Breast epithelium (tissue), 4 donors: ENCODE measurements around the gene DQX1. TPM values are rescaled to one million over a fixed set of nuclear protein-coding genes. Genes with fewer than 3 reads are reported as not detected.

Source experiments
- DNase-seq, 2 donors: peaks; one replicate each; pipeline ENCODE4 v3.0.0-alpha.2; 2019; ENCODE audit warnings: low spot score in 2 of 2
- H3K27ac ChIP-seq, 2 donors: fragments of 200-600 bp; sonication (generic) in 1 of 2; one replicate each; pipeline ENCODE4 v1.5.1; 2016 to 2019; ENCODE audit warnings: mild to moderate bottlenecking in 1 of 2
- H3K27me3 ChIP-seq, 2 donors: fragments of 200-600 bp; sonication (generic) in 1 of 2; one replicate each; pipeline versions ENCODE4 v1.5.1 to v1.6.0; 2017 to 2019; ENCODE audit warnings: control low read depth in 1 of 2, mild to moderate bottlenecking in 1 of 2
- H3K36me3 ChIP-seq: fragments of 200-600 bp; one replicate; pipeline ENCODE4 v1.5.1; 2019
- H3K4me1 ChIP-seq, 2 donors: fragments of 200-600 bp; sonication (generic); one replicate each; pipeline ENCODE4 v1.5.1; 2016 to 2019; ENCODE audit warnings: control low read depth in 1 of 2
- H3K4me3 ChIP-seq, 3 donors: fragments of 200-600 bp; sonication (generic); 1 replicate in 2 of 3; 2 replicates in 1 of 3; pipeline ENCODE4 v1.5.1; 2016 to 2019; ENCODE audit warnings: mild to moderate bottlenecking in 3 of 3, moderate library complexity in 2 of 3
- H3K9me3 ChIP-seq, 2 donors: fragments of 200-600 bp; sonication (generic) in 1 of 2; one replicate each; pipeline ENCODE4 v1.5.1; 2016 to 2019; ENCODE audit warnings: control low read depth in 1 of 2
- CTCF ChIP-seq, 3 donors: fragments of 450-650 bp; IDR thresholded peaks; one replicate each; pipeline ENCODE4 v1.5.1; 2016 to 2017; ENCODE audit warnings: antibody characterized with exemption in 3 of 3, mild to moderate bottlenecking in 3 of 3, moderate library complexity in 3 of 3
- POLR2A ChIP-seq: fragments of 450-650 bp; IDR thresholded peaks from one replicate; pipeline ENCODE4 v1.6.1; 2016; ENCODE audit warnings: antibody characterized with exemption, mild to moderate bottlenecking, moderate library complexity
- POLR2AphosphoS5 ChIP-seq, 3 donors: sonication (generic); formaldehyde crosslinking; IDR thresholded peaks; one replicate each; pipeline ENCODE4 v1.6.1; 2017; ENCODE audit warnings: antibody characterized with exemption in 3 of 3
- intact Hi-C: fragments of 100-400 bp; cut with DNase I; formaldehyde crosslinking; loops from one replicate; pipeline ENCODE4 v1.15.1; 2023; ENCODE audit warnings: low total_unique reads
- total RNA-seq, 3 donors: library from RNA; depleted of rRNA; stranded (reverse); fragments of >200 nt; gene quantifications; one replicate each; pipeline ENCODE4 v1.1.0, GENCODE V29; 2016

The DQX1 gene, protein sequence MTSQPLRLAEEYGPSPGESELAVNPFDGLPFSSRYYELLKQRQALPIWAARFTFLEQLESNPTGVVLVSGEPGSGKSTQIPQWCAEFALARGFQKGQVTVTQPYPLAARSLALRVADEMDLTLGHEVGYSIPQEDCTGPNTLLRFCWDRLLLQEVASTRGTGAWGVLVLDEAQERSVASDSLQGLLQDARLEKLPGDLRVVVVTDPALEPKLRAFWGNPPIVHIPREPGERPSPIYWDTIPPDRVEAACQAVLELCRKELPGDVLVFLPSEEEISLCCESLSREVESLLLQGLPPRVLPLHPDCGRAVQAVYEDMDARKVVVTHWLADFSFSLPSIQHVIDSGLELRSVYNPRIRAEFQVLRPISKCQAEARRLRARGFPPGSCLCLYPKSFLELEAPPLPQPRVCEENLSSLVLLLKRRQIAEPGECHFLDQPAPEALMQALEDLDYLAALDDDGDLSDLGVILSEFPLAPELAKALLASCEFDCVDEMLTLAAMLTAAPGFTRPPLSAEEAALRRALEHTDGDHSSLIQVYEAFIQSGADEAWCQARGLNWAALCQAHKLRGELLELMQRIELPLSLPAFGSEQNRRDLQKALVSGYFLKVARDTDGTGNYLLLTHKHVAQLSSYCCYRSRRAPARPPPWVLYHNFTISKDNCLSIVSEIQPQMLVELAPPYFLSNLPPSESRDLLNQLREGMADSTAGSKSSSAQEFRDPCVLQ
- total RNA-seq = under 1 TPM in 1 of 3 donors, not detected in 2; 0.66 TPM

- intact Hi-C loops = no loop called here
- H3K27me3 ChIP-seq = peaks cover 0 to 2% of the 10 kb centered on the region in 2 donors
Observed at GRCh38 chr2:74525717-74526648, at the start of gene DQX1. DQX1 (minus strand) TSS chr2:74526231; CDS start chr2:74525729, 502 bp downstream.

GRCh38 chr2:74575320-74575719 lies 49.3 kb upstream of the DQX1 start:
- Histone ChIP-seq H3K4me1 (peaks cover 0 to 4% of the 10 kb centered on the region in 2 donors), H3K4me3 (no peak overlapping the region), H3K36me3 (no peaks in the 10 kb centered on the region), H3K27me3 (no peaks in the 10 kb centered on the region), H3K27ac (no peak overlapping the region), H3K9me3 (no peaks in the 10 kb centered on the region)
- TF ChIP-seq POLR2A (no peak), POLR2AphosphoS5 (IDR thresholded peaks at IDR 0.05) (no peak), CTCF (IDR thresholded peaks at IDR 0.05) (no peak)
- DNase-seq = no peak
- intact Hi-C loops = no loop called here

More at GRCh38 chr2:74525717-74526648, at the start of gene DQX1:
- no peak for TF ChIP-seq CTCF (IDR thresholded peaks at IDR 0.05)
- no peak for DNase-seq
- H3K4me1 ChIP-seq = peaks cover 0 to 12% of the 10 kb centered on the region in 2 donors
- no peaks in the 10 kb centered on the region for H3K36me3 ChIP-seq
- H3K9me3 ChIP-seq = no peaks in the 10 kb centered on the region
- H3K27ac ChIP-seq = no peak within 1 kb of the TSS
- no peak within 1 kb of the TSS for H3K4me3 ChIP-seq

GRCh38 chr2:74573747-74574562 lies 47.9 kb upstream of the DQX1 start:
- Histone ChIP-seq H3K4me3 (no peak overlapping the region), H3K36me3 (no peaks in the 10 kb centered on the region), H3K27me3 (no peaks in the 10 kb centered on the region), H3K9me3 (no peaks in the 10 kb centered on the region), H3K27ac (no peak overlapping the region), H3K4me1 (peaks cover 0 to 4% of the 10 kb centered on the region in 2 donors)
- intact Hi-C loops = no loop called here
- no peak for DNase-seq
- TF ChIP-seq POLR2A = no peak
- no peak for TF ChIP-seq CTCF (IDR thresholded peaks at IDR 0.05)
- TF ChIP-seq POLR2AphosphoS5 (IDR thresholded peaks at IDR 0.05) = no peak

GRCh38 chr2:74572178-74572925 lies 46.3 kb upstream of the DQX1 start:
- Histone ChIP-seq H3K9me3 (no peaks in the 10 kb centered on the region), H3K36me3 (no peaks in the 10 kb centered on the region), H3K27ac (no peak overlapping the region), H3K27me3 (no peaks in the 10 kb centered on the region), H3K4me3 (no peak overlapping the region), H3K4me1 (peaks cover 0 to 4% of the 10 kb centered on the region in 2 donors)
- TF ChIP-seq POLR2A (no peak), POLR2AphosphoS5 (IDR thresholded peaks at IDR 0.05) (no peak), CTCF (IDR thresholded peaks at IDR 0.05) (no peak)
- intact Hi-C loops = no loop called here
- DNase-seq = no peak
